ENCODE measurements around the gene HOXC4.

GRCh38 chr12:54051026-54051842 is 2.4 kb upstream of the HOXC4 start:
- TF ChIP-seq GATA2 (IDR thresholded peaks at IDR 0.05; ENCODE audit: low read depth, low read length) (no peak), GATA3 (IDR thresholded peaks at IDR 0.05; ENCODE audit: low read depth, low read length) (no peak)
